ENCODE data around the gene ACTR3. TPM values are rescaled to one million over a fixed set of nuclear protein-coding genes. Genes with fewer than 3 reads are reported as not detected.

The ACTR3 gene
- total RNA-seq, 5 donors from 2014 or later (not counting 1 experiment from before 2014, with no cell fraction given), result 228 to 277 (median 255) TPM

- no peak overlapping the region for H3K4me3 Mint-ChIP-seq
- H3K9me3 ChIP-seq, result no peaks in the 10 kb centered on the region
- peak overlapping the region; percentile 5 to 20 for H3K27ac Mint-ChIP-seq
- POLR2A ChIA-PET, result no interaction called here
- H3K4me1 Mint-ChIP-seq, result peaks cover 10% of the 10 kb centered on the region in 3 donors
- CTCF ChIA-PET, result interaction anchor here (0.8 to 1.1 kb wide), 4 partner anchors 9 to 113 kb away, joined by 3 to 4 read pairs (median 4); no protein-coding TSS in a partner anchor
- H3K27me3 Mint-ChIP-seq, result no peaks in the 10 kb centered on the region
- no peak overlapping the region for H3K27ac ChIP-seq (ENCODE audit: low read length)
- no peak overlapping the region for H3K4me3 ChIP-seq (ENCODE audit: control insufficient read depth in 1 of 2, extremely low read depth in 1 of 2, low read length in 1 of 2)
- no peaks in the 10 kb centered on the region for H3K9me3 Mint-ChIP-seq
- no peaks in the 10 kb centered on the region for H3K36me3 ChIP-seq (ENCODE audit: control insufficient read depth in 2 of 2, extremely low read depth in 1 of 2, insufficient read depth in 1 of 2, low read length in 1 of 2)
- peaks cover 11% of the 10 kb centered on the region for H3K36me3 Mint-ChIP-seq
- ATAC-seq (replicated peaks in 1 of 4), result no peak
- no CpG with 5 or more reads among the region's 5 CpGs for WGBS (ENCODE audit: insufficient coverage)
- DNase-seq, result no peak
- no peaks in the 10 kb centered on the region for H3K4me1 ChIP-seq (ENCODE audit: control insufficient read depth in 1 of 2, extremely low read depth in 1 of 2, insufficient read depth in 2 of 2, low read length in 2 of 2)
- H3K27me3 ChIP-seq (replicated peaks in 1 of 2; ENCODE audit: control insufficient read depth in 2 of 2, extremely low read depth in 1 of 2, insufficient read depth in 2 of 2, low read length in 1 of 2), result no peaks in the 10 kb centered on the region
These were observed 76.3 kb downstream of the ACTR3 start for GRCh38 chr2:113966171-113966570.

- Mint-ChIP-seq H3K27me3 (no peaks in the 10 kb centered on the region), H3K9me3 (no peaks in the 10 kb centered on the region), H3K27ac (peak overlapping the region; percentile 47 to 64), H3K4me1 (peaks cover 16 to 17% (median 17%) of the 10 kb centered on the region in 3 donors), H3K4me3 (no peak overlapping the region), H3K36me3 (peaks cover 13% of the 10 kb centered on the region)
- DNase-seq (no peak), ATAC-seq (replicated peaks in 1 of 4) (no peak)
- peaks cover 0 to 5% of the 10 kb centered on the region in 2 donors for H3K36me3 ChIP-seq (ENCODE audit: control insufficient read depth in 2 of 2, extremely low read depth in 1 of 2, insufficient read depth in 1 of 2, low read length in 1 of 2)
- H3K27ac ChIP-seq (ENCODE audit: low read length), result no peak overlapping the region
- H3K27me3 ChIP-seq (replicated peaks in 1 of 2; ENCODE audit: control insufficient read depth in 2 of 2, extremely low read depth in 1 of 2, insufficient read depth in 2 of 2, low read length in 1 of 2), result no peaks in the 10 kb centered on the region
- ChIA-PET CTCF (interaction anchor here (0.9 to 1.1 kb wide), 2 partner anchors 9 to 23 kb away, joined by 4 read pairs; no protein-coding TSS in a partner anchor), POLR2A (no interaction called here)
- WGBS (ENCODE audit: insufficient coverage), result 40% methylated on average over 2 of the region's 5 CpGs
- no peak overlapping the region for H3K4me3 ChIP-seq (ENCODE audit: control insufficient read depth in 1 of 2, extremely low read depth in 1 of 2, low read length in 1 of 2)
- no peaks in the 10 kb centered on the region for H3K9me3 ChIP-seq
- peaks cover 0 to 3% of the 10 kb centered on the region in 2 experiments for H3K4me1 ChIP-seq (ENCODE audit: control insufficient read depth in 1 of 2, extremely low read depth in 1 of 2, insufficient read depth in 2 of 2, low read length in 2 of 2)
These were observed 76.9 kb downstream of the ACTR3 start for GRCh38 chr2:113966832-113967231.

GRCh38 chr2:113967272-113967671 lies 77.4 kb downstream of the ACTR3 start:
- Histone ChIP-seq H3K27me3 (replicated peaks in 1 of 2; ENCODE audit: control insufficient read depth in 2 of 2, extremely low read depth in 1 of 2, insufficient read depth in 2 of 2, low read length in 1 of 2) (no peaks in the 10 kb centered on the region), H3K4me3 (ENCODE audit: control insufficient read depth in 1 of 2, extremely low read depth in 1 of 2, low read length in 1 of 2) (no peak overlapping the region), H3K27ac (ENCODE audit: low read length) (no peak overlapping the region), H3K9me3 (no peaks in the 10 kb centered on the region), H3K4me1 (ENCODE audit: control insufficient read depth in 1 of 2, extremely low read depth in 1 of 2, insufficient read depth in 2 of 2, low read length in 2 of 2) (peaks cover 0 to 3% of the 10 kb centered on the region in 2 experiments), H3K36me3 (ENCODE audit: control insufficient read depth in 2 of 2, extremely low read depth in 1 of 2, insufficient read depth in 1 of 2, low read length in 1 of 2) (peaks cover 0 to 7% of the 10 kb centered on the region in 2 donors)
- DNase-seq (no peak), ATAC-seq (replicated peaks in 1 of 4) (no peak)
- ChIA-PET CTCF (no interaction called here), POLR2A (no interaction called here)
- Mint-ChIP-seq H3K27me3 (no peaks in the 10 kb centered on the region), H3K4me1 (peaks cover 19 to 20% (median 20%) of the 10 kb centered on the region in 3 donors), H3K4me3 (no peak overlapping the region), H3K36me3 (peaks cover 14% of the 10 kb centered on the region), H3K27ac (peak overlapping the region; percentile 47 to 64), H3K9me3 (no peaks in the 10 kb centered on the region)
- no CpG with 5 or more reads among the region's 1 CpG for WGBS (ENCODE audit: insufficient coverage)

- H3K27ac Mint-ChIP-seq, result peak overlapping the region in 1 of 2 donors; percentile 45
- POLR2A ChIA-PET, result no interaction called here
- peaks cover 0 to 38% of the 10 kb centered on the region in 2 donors for H3K36me3 ChIP-seq (ENCODE audit: control insufficient read depth in 2 of 2, extremely low read depth in 1 of 2, insufficient read depth in 1 of 2, low read length in 1 of 2)
- no peaks in the 10 kb centered on the region for H3K27me3 Mint-ChIP-seq
- H3K27me3 ChIP-seq (replicated peaks in 1 of 2; ENCODE audit: control insufficient read depth in 2 of 2, extremely low read depth in 1 of 2, insufficient read depth in 2 of 2, low read length in 1 of 2), result no peaks in the 10 kb centered on the region
- WGBS (ENCODE audit: insufficient coverage), result 86% methylated on average over 3 of the region's 3 CpGs
- no peak for ATAC-seq (replicated peaks in 1 of 4)
- DNase-seq, result no peak
- no peaks in the 10 kb centered on the region for H3K9me3 ChIP-seq
- no peak overlapping the region for H3K4me3 ChIP-seq (ENCODE audit: control insufficient read depth in 1 of 2, extremely low read depth in 1 of 2, low read length in 1 of 2)
- peaks cover 0 to 3% of the 10 kb centered on the region in 2 experiments for H3K4me1 ChIP-seq (ENCODE audit: control insufficient read depth in 1 of 2, extremely low read depth in 1 of 2, insufficient read depth in 2 of 2, low read length in 2 of 2)
- no peak overlapping the region for H3K4me3 Mint-ChIP-seq
- H3K9me3 Mint-ChIP-seq, result no peaks in the 10 kb centered on the region
- no peak overlapping the region for H3K27ac ChIP-seq (ENCODE audit: low read length)
- CTCF ChIA-PET, result no interaction called here
- H3K36me3 Mint-ChIP-seq, result peaks cover 44% of the 10 kb centered on the region
- peaks cover 12 to 28% (median 22%) of the 10 kb centered on the region in 3 donors for H3K4me1 Mint-ChIP-seq
These were observed 82.9 kb downstream of the ACTR3 start for GRCh38 chr2:113972766-113973165.

- Histone ChIP-seq H3K27ac (ENCODE audit: low read length) (no peak overlapping the region), H3K9me3 (no peaks in the 10 kb centered on the region), H3K4me3 (ENCODE audit: control insufficient read depth in 1 of 2, extremely low read depth in 1 of 2, low read length in 1 of 2) (no peak overlapping the region), H3K36me3 (ENCODE audit: control insufficient read depth in 2 of 2, extremely low read depth in 1 of 2, insufficient read depth in 1 of 2, low read length in 1 of 2) (peaks cover 0 to 41% of the 10 kb centered on the region in 2 donors), H3K27me3 (replicated peaks in 1 of 2; ENCODE audit: control insufficient read depth in 2 of 2, extremely low read depth in 1 of 2, insufficient read depth in 2 of 2, low read length in 1 of 2) (no peaks in the 10 kb centered on the region), H3K4me1 (ENCODE audit: control insufficient read depth in 1 of 2, extremely low read depth in 1 of 2, insufficient read depth in 2 of 2, low read length in 2 of 2) (peaks cover 0 to 3% of the 10 kb centered on the region in 2 experiments)
- H3K27me3 Mint-ChIP-seq, result no peaks in the 10 kb centered on the region
- WGBS (ENCODE audit: insufficient coverage), result 97% methylated on average over 4 of the region's 4 CpGs
- H3K4me3 Mint-ChIP-seq, result no peak overlapping the region
- CTCF ChIA-PET, result no interaction called here
- no peak overlapping the region for H3K27ac Mint-ChIP-seq
- POLR2A ChIA-PET, result no interaction called here
- no peak for DNase-seq
- no peak for ATAC-seq (replicated peaks in 1 of 4)
- peaks cover 12 to 24% (median 20%) of the 10 kb centered on the region in 3 donors for H3K4me1 Mint-ChIP-seq
- H3K9me3 Mint-ChIP-seq, result no peaks in the 10 kb centered on the region
- H3K36me3 Mint-ChIP-seq, result peaks cover 44% of the 10 kb centered on the region
These were observed 83.9 kb downstream of the ACTR3 start for GRCh38 chr2:113973810-113974209.

GRCh38 chr2:113974727-113975126 lies 84.8 kb downstream of the ACTR3 start:
- Mint-ChIP-seq H3K4me3 (no peak overlapping the region), H3K9me3 (no peaks in the 10 kb centered on the region), H3K27ac (no peak overlapping the region), H3K36me3 (peaks cover 44% of the 10 kb centered on the region), H3K4me1 (peaks cover 12 to 24% (median 20%) of the 10 kb centered on the region in 3 donors), H3K27me3 (no peaks in the 10 kb centered on the region)
- ChIA-PET CTCF (no interaction called here), POLR2A (no interaction called here)
- H3K4me1 ChIP-seq (ENCODE audit: control insufficient read depth in 1 of 2, extremely low read depth in 1 of 2, insufficient read depth in 2 of 2, low read length in 2 of 2), result peaks cover 0 to 3% of the 10 kb centered on the region in 2 experiments
- DNase-seq (no peak), ATAC-seq (replicated peaks in 1 of 4) (no peak)
- WGBS (ENCODE audit: insufficient coverage), result 100% methylated on average over 2 of the region's 4 CpGs
- no peaks in the 10 kb centered on the region for H3K27me3 ChIP-seq (replicated peaks in 1 of 2; ENCODE audit: control insufficient read depth in 2 of 2, extremely low read depth in 1 of 2, insufficient read depth in 2 of 2, low read length in 1 of 2)
- H3K27ac ChIP-seq (ENCODE audit: low read length), result no peak overlapping the region
- no peak overlapping the region for H3K4me3 ChIP-seq (ENCODE audit: control insufficient read depth in 1 of 2, extremely low read depth in 1 of 2, low read length in 1 of 2)
- no peaks in the 10 kb centered on the region for H3K9me3 ChIP-seq
- H3K36me3 ChIP-seq (ENCODE audit: control insufficient read depth in 2 of 2, extremely low read depth in 1 of 2, insufficient read depth in 1 of 2, low read length in 1 of 2), result peaks cover 0 to 43% of the 10 kb centered on the region in 2 donors
